HG03039 (cell line): Measurements from ENCODE around the gene ADAP1.
"Not testable (repeated sequence)": the region's sequence is repeated elsewhere in the genome, so short reads cannot be mapped to it uniquely, and the experiment has no call there.

Source experiments
- ATAC-seq: cut with Tn5 transposase; IDR thresholded peaks from one replicate; pipeline ENCODE4 v1.9.1; 2021; ENCODE audit warnings: mild to moderate bottlenecking, moderate library complexity; ENCODE audit not compliant: unreplicated experiment

The ADAP1 gene

GRCh38 chr7:954330-955238 is at the start of gene ADAP1:
TSS of gene ADAP1 (minus strand) at chr7:954680. CDS start at chr7:954477, 203 bp downstream.
- peak; percentile 34 for ATAC-seq

GRCh38 chr7:1002445-1002844 is 48.0 kb upstream of the ADAP1 start:
- ATAC-seq, result not testable (repeated sequence)

GRCh38 chr7:1002026-1002425 is 47.5 kb upstream of the ADAP1 start:
- ATAC-seq, result not testable (repeated sequence)

GRCh38 chr7:1001069-1001770 is 46.7 kb upstream of the ADAP1 start:
- not testable (repeated sequence) for ATAC-seq

GRCh38 chr7:999941-1000935 is 45.8 kb upstream of the ADAP1 start:
- no peak for ATAC-seq

GRCh38 chr7:999149-999879 is 44.8 kb upstream of the ADAP1 start:
- no peak for ATAC-seq

GRCh38 chr7:997404-998395 is 43.2 kb upstream of the ADAP1 start:
- no peak for ATAC-seq

GRCh38 chr7:996079-996872 is 41.8 kb upstream of the ADAP1 start:
- ATAC-seq, result no peak

GRCh38 chr7:995571-995970 is 41.1 kb upstream of the ADAP1 start:
- ATAC-seq, result no peak

- ATAC-seq, result no peak
These were observed 40.3 kb upstream of the ADAP1 start for GRCh38 chr7:994592-995308.

- peak; percentile 84 for ATAC-seq
These were observed 38.5 kb upstream of the ADAP1 start for GRCh38 chr7:992709-993607.

GRCh38 chr7:991729-992656 is 37.5 kb upstream of the ADAP1 start:
- no peak for ATAC-seq

GRCh38 chr7:990933-991728 is 36.7 kb upstream of the ADAP1 start:
- ATAC-seq, result no peak

- ATAC-seq, result no peak
These were observed 36.0 kb upstream of the ADAP1 start for GRCh38 chr7:990352-990932.
